HG03066 (cell line): ENCODE results near the gene MRPL11.

Experiments
- ATAC-seq: cut with Tn5 transposase; IDR thresholded peaks from one replicate; pipeline ENCODE4 v1.9.1; 2021; ENCODE audit warnings: low read depth; ENCODE audit not compliant: unreplicated experiment

MRPL11 gene

DNA sequence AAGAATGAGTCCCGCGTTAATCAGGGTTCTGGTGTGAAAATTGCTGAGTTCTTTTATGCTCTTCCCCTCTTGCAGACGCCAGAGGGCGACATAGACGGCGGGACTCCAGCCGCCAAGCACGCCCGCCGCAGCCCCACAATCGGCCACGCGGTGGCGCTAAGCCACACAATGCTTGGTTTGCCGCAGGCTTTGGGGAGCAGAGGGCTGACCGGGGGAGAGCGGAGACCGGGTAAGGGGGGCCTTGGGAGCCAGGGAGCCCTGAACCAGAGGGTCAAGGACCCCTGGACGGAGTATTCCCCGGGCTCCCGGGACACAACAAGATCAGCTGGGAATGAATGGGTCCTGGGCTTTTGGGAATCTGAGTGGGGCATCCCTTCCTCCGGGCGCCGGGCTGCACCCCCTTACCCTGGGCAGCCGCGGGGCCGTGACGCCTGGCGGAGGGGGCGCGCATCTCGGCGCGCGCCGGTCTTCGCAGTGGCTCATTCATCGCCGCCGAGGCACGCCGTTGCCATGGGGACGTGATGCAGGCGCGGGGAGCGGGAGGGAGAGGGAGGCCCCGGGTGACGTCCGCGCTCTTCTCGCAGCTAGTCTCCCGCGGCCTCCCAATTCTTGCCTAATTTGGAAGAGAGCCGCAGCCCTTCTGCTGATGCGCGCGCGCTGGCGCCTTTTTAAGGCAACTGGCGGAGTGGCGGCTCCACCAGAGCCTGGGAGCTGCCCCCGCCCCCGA lies 30.0 kb downstream of the MRPL11 start:
- ATAC-seq = no peak

DNA sequence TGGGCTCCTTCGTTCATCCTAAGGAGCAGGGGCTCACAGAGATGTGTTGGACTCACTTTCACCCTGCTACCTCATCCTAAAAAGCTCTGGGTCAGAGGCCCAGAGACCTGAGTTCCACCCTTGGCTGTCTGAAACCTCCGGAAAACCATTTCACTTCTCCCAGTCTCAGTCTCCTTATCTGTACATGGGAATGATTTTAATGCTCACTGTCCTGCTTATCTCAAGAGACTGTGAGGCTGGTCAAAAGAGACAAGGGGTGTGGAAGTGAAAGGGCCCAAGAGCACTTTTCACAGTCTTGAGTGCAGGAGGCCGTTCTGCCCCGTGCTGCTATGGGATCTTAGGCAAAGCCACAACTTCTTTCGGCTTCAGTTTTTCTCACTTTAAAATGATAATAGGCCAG lies 31.0 kb downstream of the MRPL11 start:
- no peak for ATAC-seq

DNA sequence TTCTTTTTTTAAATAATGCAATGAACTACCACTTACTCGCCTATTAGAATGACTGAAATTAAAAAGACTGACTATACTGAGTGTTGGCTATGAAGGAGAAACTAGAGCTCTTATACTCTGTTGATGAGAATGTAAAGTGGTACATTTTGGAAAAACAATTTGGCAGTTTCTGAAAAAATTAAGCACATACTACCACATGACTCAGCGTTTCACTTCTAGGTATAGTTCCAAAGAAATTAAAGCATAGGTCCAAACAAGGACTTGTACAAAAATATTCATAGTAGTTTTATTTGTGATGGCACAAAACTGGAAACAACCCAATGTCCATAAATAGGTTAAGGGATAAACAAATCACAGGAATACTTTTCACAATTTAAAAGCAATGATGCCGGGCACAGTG lies 44.7 kb downstream of the MRPL11 start:
- no peak for ATAC-seq

DNA sequence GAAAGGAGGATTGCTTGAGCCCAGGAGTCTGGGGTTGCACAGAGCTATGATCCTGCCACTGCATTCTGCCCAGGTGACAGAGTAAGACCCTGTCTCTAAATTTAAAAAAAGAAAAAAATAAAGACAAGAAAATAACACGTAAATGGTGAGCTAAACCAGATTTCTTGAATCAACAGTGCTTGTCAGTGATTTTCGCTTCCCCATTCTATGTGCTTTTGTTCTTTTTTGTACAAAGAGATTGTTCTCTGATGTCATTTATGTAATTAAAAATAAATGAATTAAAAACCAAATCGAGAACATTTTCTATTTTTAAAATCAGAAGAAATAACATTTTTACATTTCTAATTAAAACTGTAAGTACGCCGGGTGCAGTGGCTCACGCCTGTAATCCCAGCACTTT lies 47.3 kb downstream of the MRPL11 start:
- no peak for ATAC-seq

DNA sequence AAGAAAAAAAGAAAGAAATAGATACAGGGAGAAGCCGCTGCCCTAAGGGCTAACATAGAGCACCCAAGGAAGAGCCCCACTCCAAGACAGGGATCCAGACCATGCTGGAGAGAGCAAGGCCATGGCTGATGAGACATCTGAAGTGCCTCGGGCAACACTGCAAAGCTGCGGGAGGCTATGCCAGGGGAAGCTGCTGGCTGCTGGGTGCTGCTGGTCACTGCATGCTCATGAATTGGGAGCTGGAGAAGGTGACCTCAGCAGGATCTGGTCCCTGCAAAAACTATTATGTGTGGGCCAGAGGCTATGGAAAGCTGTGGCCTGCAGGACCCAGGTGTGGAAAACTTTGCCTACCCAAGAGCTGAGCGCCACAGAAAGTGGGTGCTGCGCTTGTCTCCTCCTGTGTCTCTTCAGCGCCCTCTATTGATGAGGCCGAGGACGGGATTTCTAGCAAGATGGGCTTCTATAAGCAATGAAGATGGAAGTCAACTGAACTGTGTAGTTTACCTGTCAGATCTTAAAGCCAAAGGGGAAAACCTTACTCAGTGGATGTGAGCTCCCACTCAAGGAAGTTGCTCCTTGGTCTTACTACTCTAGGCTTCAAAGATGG lies 49.8 kb downstream of the MRPL11 start:
- no peak for ATAC-seq

DNA sequence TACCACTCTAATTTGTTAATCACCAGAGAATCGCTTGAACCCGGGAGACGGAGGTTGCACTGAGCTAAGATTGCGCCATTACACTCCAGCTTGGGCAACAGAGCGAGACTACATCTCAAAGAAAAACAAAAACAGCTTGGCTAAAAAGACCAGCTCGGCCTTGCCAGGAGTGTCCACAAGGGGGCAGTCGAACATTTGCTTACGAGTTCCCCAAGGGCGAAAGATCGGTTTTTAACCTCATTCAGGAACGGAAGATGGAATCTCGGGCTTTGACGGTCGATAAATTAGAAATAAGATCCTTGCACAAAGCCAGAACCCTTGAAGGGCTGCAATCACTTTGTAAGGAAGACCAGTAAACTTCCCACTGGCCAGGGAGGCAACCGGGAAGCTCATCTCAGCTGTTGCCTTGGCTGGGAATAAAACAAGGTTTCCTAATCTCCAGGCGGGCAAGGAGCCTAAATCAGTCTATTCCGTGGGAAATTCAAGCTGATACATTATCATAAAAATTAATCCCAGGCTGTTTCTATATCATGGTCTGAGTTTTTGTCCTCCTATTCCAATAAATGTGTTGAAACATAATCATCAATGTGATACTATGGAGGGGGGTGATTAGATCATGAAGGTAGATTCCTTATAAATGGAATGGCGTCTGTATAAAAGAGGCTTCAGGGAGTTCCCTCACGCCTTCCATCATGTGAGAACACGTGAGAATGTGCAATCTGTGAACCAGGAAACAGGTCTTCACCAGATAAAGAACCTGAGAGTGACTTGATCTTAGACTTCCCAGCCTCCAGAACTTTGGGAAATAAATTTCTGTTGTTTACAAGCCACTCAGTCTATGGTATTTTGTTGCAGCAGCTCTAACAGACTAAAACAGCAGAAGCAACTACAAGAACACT lies 52.2 kb downstream of the MRPL11 start:
- no peak for ATAC-seq
